NAMALWA (cell line): Measurements from ENCODE around the gene GPR132.
"Not testable (repeated sequence)": the region's sequence is repeated elsewhere in the genome, so short reads cannot be mapped to it uniquely, and the experiment has no call there.

Experiments
- DNase-seq: peaks from one replicate; pipeline ENCODE4 v3.0.0-alpha.2; 2015; ENCODE audit warnings: low spot score

GPR132 gene

GRCh38 chr14:105041841-105042765, 23.1 kb downstream of the GPR132 start:
- no peak for DNase-seq

- no peak for DNase-seq
These were observed 25.6 kb downstream of the GPR132 start for GRCh38 chr14:105039458-105040205.

GRCh38 chr14:105035616-105036015, 29.6 kb downstream of the GPR132 start:
- DNase-seq: not testable (repeated sequence)

- DNase-seq: no peak
These were observed 30.8 kb downstream of the GPR132 start for GRCh38 chr14:105034315-105035039.

GRCh38 chr14:105033412-105033900, 31.8 kb downstream of the GPR132 start:
- DNase-seq: not testable (repeated sequence)

GRCh38 chr14:105032451-105032901, 32.8 kb downstream of the GPR132 start:
- DNase-seq: not testable (repeated sequence)

GRCh38 chr14:105030836-105031396, 34.3 kb downstream of the GPR132 start:
- DNase-seq: no peak

GRCh38 chr14:105030194-105030593, 35.0 kb downstream of the GPR132 start:
- DNase-seq: no peak

GRCh38 chr14:105029402-105029801, 35.8 kb downstream of the GPR132 start:
- DNase-seq: no peak

GRCh38 chr14:105028251-105028927, 36.8 kb downstream of the GPR132 start:
- DNase-seq: no peak

GRCh38 chr14:105027718-105028117, 37.5 kb downstream of the GPR132 start:
- not testable (repeated sequence) for DNase-seq

GRCh38 chr14:105026802-105027563, 38.2 kb downstream of the GPR132 start:
- DNase-seq: peak; percentile 67

- no peak for DNase-seq
These were observed 39.0 kb downstream of the GPR132 start for GRCh38 chr14:105026033-105026785.

- DNase-seq: no peak
These were observed 39.8 kb downstream of the GPR132 start for GRCh38 chr14:105025429-105025828.

- DNase-seq: no peak
These were observed 41.3 kb downstream of the GPR132 start for GRCh38 chr14:105023791-105024480.

GRCh38 chr14:105023144-105023543, 42.1 kb downstream of the GPR132 start:
- DNase-seq: no peak

- DNase-seq: no peak
These were observed 43.0 kb downstream of the GPR132 start for GRCh38 chr14:105022276-105022670.

GRCh38 chr14:105021656-105022275, 43.5 kb downstream of the GPR132 start:
- no peak for DNase-seq
